ENCODE results near the gene PMF1.

GRCh38 chr1:156245451-156246232, 32.8 kb downstream of the PMF1 start:
- TF ChIP-seq EZH2 (IDR thresholded peaks at IDR 0.05; ENCODE audit: borderline replicate concordance, low read depth, low read length, severe bottlenecking) (no peak), CTCF (IDR thresholded peaks at IDR 0.05; ENCODE audit: extremely low read depth in 1 of 2, insufficient read depth in 1 of 2, low read depth in 1 of 2, low read length in 2 of 2) (no peak), POLR2A (IDR thresholded peaks at IDR 0.05; ENCODE audit: low read depth, low read length) (no peak), MYC (IDR thresholded peaks at IDR 0.05; ENCODE audit: low read depth, low read length) (no peak), GATA2 (IDR thresholded peaks at IDR 0.05; ENCODE audit: insufficient read depth, insufficient read length, low read depth, low read length) (no peak), POLR2AphosphoS5 (IDR thresholded peaks at IDR 0.05; ENCODE audit: insufficient read depth, low read depth, low read length) (no peak), MAX (IDR thresholded peaks at IDR 0.05; ENCODE audit: insufficient read depth, insufficient read length) (no peak), FOS (IDR thresholded peaks at IDR 0.05; ENCODE audit: borderline replicate concordance, insufficient read depth, low read length) (no peak)

All from endothelial cell of umbilical vein (primary cell).